IMR-90 (cell line): Measurements from ENCODE around the gene ZNF862. TPM values are rescaled to one million over a fixed set of nuclear protein-coding genes. Genes with fewer than 3 reads are reported as not detected.

Source experiments
- ATAC-seq: fragments of 200-7000 bp; cut with Tn5 transposase; 2 replicates; pipeline ENCODE4 v1.9.1; 2020; ENCODE audit warnings: low read depth, mild to moderate bottlenecking, moderate library complexity
- BruUV-seq: library from RNA; stranded (reverse); fragments of 400-500 nt; replicated peaks from 2 replicates; lab custom pipeline; 2021; lab: Mats Ljungman, UMichigan
- CTCF ChIA-PET: fragments of 300-600 bp; formaldehyde crosslinking; extraction: SDS; loops from one replicate; lab custom pipeline; 2021; ENCODE audit warnings: antibody characterized with exemption; lab: Yijun Ruan, JAX
- POLR2A ChIA-PET: fragments of 300-600 bp; sonication (Branson Sonifier 250); formaldehyde crosslinking; loops from one replicate; lab custom pipeline; 2022; ENCODE audit warnings: antibody characterized with exemption; ENCODE audit not compliant: unreplicated experiment; lab: Charles Lee
- DNase-seq: peaks from one replicate; pipeline ENCODE4 v3.0.0; 2013
- H2AFZ ChIP-seq: replicated peaks from 2 replicates; pipeline ENCODE3; 2013; ENCODE audit warnings: low read length, mild to moderate bottlenecking; ENCODE audit not compliant: poor library complexity
- H2AK5ac ChIP-seq: 2 replicates; pipeline ENCODE4 v1.6.1; 2013; ENCODE audit warnings: low read depth, low read length, inconsistent platforms
- H2AK9ac ChIP-seq: replicated peaks from 2 replicates; pipeline ENCODE3; 2013; ENCODE audit warnings: mild to moderate bottlenecking, low read depth, low read length, moderate library complexity; ENCODE audit not compliant: poor library complexity
- H2BK120ac ChIP-seq: 2 replicates; pipeline ENCODE4 v1.6.1; 2013; ENCODE audit warnings: low read depth, low read length, inconsistent platforms
- H2BK15ac ChIP-seq: 3 replicates; pipeline ENCODE4 v1.6.1; 2013; ENCODE audit warnings: low read depth, low read length, inconsistent platforms
- H2BK20ac ChIP-seq: 2 replicates; pipeline ENCODE4 v1.6.1; 2013; ENCODE audit warnings: low read depth, mild to moderate bottlenecking, inconsistent platforms, low read length, moderate library complexity
- H2BK5ac ChIP-seq: 2 replicates; pipeline ENCODE4 v1.6.1; 2013; ENCODE audit warnings: mild to moderate bottlenecking, low read depth, low read length, inconsistent platforms; ENCODE audit not compliant: poor library complexity, severe bottlenecking
- H3K14ac ChIP-seq: replicated peaks from 2 replicates; pipeline ENCODE4 v1.6.1; 2013; ENCODE audit warnings: low read depth, low read length, inconsistent platforms
- H3K18ac ChIP-seq: 2 replicates; pipeline ENCODE4 v1.6.1; 2013; ENCODE audit warnings: low read depth, low read length, control low read depth
- H3K23ac ChIP-seq: 2 replicates; pipeline ENCODE4 v1.6.1; 2013; ENCODE audit warnings: low read depth, low read length, inconsistent platforms
- H3K27ac ChIP-seq: 2 replicates; pipeline ENCODE4 v1.5.1; 2013; ENCODE audit warnings: mild to moderate bottlenecking, control low read depth, low read length; ENCODE audit not compliant: insufficient read depth
- H3K27me3 ChIP-seq: 2 replicates; pipeline ENCODE4 v1.6.1; 2013; ENCODE audit warnings: low read length; ENCODE audit not compliant: control insufficient read depth, insufficient read depth
- H3K36me3 ChIP-seq: 2 replicates; pipeline ENCODE4 v1.6.1; 2013; ENCODE audit warnings: low read length, mixed read lengths; ENCODE audit not compliant: control insufficient read depth, insufficient read depth
- H3K4ac ChIP-seq: 2 replicates; pipeline ENCODE4 v1.6.1; 2013; ENCODE audit warnings: low read depth, low read length, inconsistent platforms
- H3K4me1 ChIP-seq: 2 replicates; pipeline ENCODE4 v1.6.1; 2013; ENCODE audit warnings: low read length, mixed read lengths; ENCODE audit not compliant: control insufficient read depth, insufficient read depth
- H3K4me2 ChIP-seq: 2 replicates; pipeline ENCODE4 v1.6.1; 2013; ENCODE audit warnings: low read depth, mild to moderate bottlenecking, control low read depth, low read length, moderate library complexity
- H3K4me3 ChIP-seq: 2 replicates; pipeline ENCODE4 v1.5.1; 2013; ENCODE audit warnings: low read depth, mild to moderate bottlenecking, control low read depth, low read length, moderate library complexity; ENCODE audit not compliant: insufficient read depth
- H3K56ac ChIP-seq: 2 replicates; pipeline ENCODE4 v1.6.1; 2013; ENCODE audit warnings: low read length, inconsistent platforms; ENCODE audit not compliant: insufficient read depth; ENCODE audit errors: extremely low read depth
- H3K79me1 ChIP-seq, 2 experiments: 2 replicates each; pipeline ENCODE4 v1.6.1; 2013; ENCODE audit warnings: low read length in 2 of 2, inconsistent platforms in 1 of 2, low read depth in 1 of 2
- H3K9ac ChIP-seq: 2 replicates; pipeline ENCODE4 v1.6.1; 2013; ENCODE audit warnings: low read depth, low read length, control low read depth
- H3K9me1 ChIP-seq: 2 replicates; pipeline ENCODE4 v1.6.1; 2013; ENCODE audit warnings: low read length, inconsistent platforms; ENCODE audit not compliant: insufficient read depth
- H3K9me3 ChIP-seq: 2 replicates; pipeline ENCODE4 v1.6.1; 2013; ENCODE audit warnings: low read length; ENCODE audit not compliant: control insufficient read depth, insufficient read depth
- H4K20me1 ChIP-seq: 2 replicates; pipeline ENCODE4 v1.6.1; 2013; ENCODE audit warnings: low read length, inconsistent platforms; ENCODE audit not compliant: insufficient read depth
- H4K5ac ChIP-seq: 2 replicates; pipeline ENCODE4 v1.6.1; 2013; ENCODE audit warnings: mild to moderate bottlenecking, low read depth, low read length, control low read depth
- H4K8ac ChIP-seq, 2 experiments: 2 replicates each; pipeline ENCODE4 v1.6.1; 2013; ENCODE audit warnings: low read depth in 2 of 2, low read length in 2 of 2, control low read depth in 1 of 2, inconsistent platforms in 1 of 2
- H4K91ac ChIP-seq: 2 replicates; pipeline ENCODE4 v1.6.1; 2013; ENCODE audit warnings: low read depth, low read length, inconsistent platforms; ENCODE audit not compliant: insufficient read depth
- BHLHE40 ChIP-seq: fragments of 150-350 bp; IDR thresholded peaks from 2 replicates; pipeline ENCODE4 v1.6.1; 2016; ENCODE audit warnings: mild to moderate bottlenecking, low read depth, low read length
- FOS ChIP-seq: fragments of 150-350 bp; IDR thresholded peaks from 2 replicates; pipeline ENCODE4 v1.6.1; 2016; ENCODE audit warnings: low read depth, low read length
- MAFK ChIP-seq: IDR thresholded peaks from 2 replicates; pipeline ENCODE4 v1.6.1; 2012; ENCODE audit warnings: low read depth, low read length, improper control_type of control experiment
- MXI1 ChIP-seq: IDR thresholded peaks from 2 replicates; pipeline ENCODE4 v1.6.1; 2012; ENCODE audit warnings: low read depth, mild to moderate bottlenecking, low read length, moderate library complexity, borderline replicate concordance
- POLR2A ChIP-seq: IDR thresholded peaks from 2 replicates; pipeline ENCODE4 v1.6.1; 2012; ENCODE audit warnings: mild to moderate bottlenecking, low read depth, low read length
- RAD21 ChIP-seq: IDR thresholded peaks from 2 replicates; pipeline ENCODE4 v1.6.1; 2012; ENCODE audit warnings: low read length, improper control_type of control experiment
- RCOR1 ChIP-seq: IDR thresholded peaks from 2 replicates; pipeline ENCODE4 v1.6.1; 2012; ENCODE audit warnings: mild to moderate bottlenecking, low read length, improper control_type of control experiment; ENCODE audit not compliant: insufficient replicate concordance
- SMC3 ChIP-seq: fragments of 150-350 bp; IDR thresholded peaks from 2 replicates; pipeline ENCODE4 v1.6.1; 2016; ENCODE audit warnings: low read depth, mild to moderate bottlenecking, antibody characterized with exemption, low read length, moderate library complexity
- WGBS, 2 experiments: methylation state at CpG; one replicate each; pipeline versions ENCODE4 v1.1.5 to v1.1.7; 2013; ENCODE audit warnings: missing lambda C conversion rate in 2 of 2; ENCODE audit not compliant: insufficient read length in 1 of 2; ENCODE audit errors: extremely low coverage in 2 of 2; 5-methylcytosine and 5-hydroxymethylcytosine counted together
- dilution Hi-C: fragments of 300-500 bp; cut with HindIII; formaldehyde crosslinking; loops from one replicate; pipeline ENCODE4 v1.14.3; 2018; ENCODE audit warnings: low sequenced_read_pairs; ENCODE audit not compliant: unreplicated experiment
- in situ Hi-C: fragments of 300-500 bp; cut with MboI; formaldehyde crosslinking; loops from 3 replicates; pipeline ENCODE4 v1.14.3; 2019; ENCODE audit warnings: low sequenced_read_pairs, inconsistent platforms, mixed read lengths
- intact Hi-C: fragments of 100-400 bp; cut with micrococcal nuclease; formaldehyde crosslinking; loops from 2 replicates; pipeline ENCODE4 v1.10.0; 2022
- polyA plus RNA-seq, 3 experiments: library from polyadenylated mRNA; depleted of rRNA; stranded (reverse); fragments of >200 nt; gene quantifications; 2 replicates each; pipeline ENCODE4 v1.2.3, GENCODE V29; 2012; ENCODE audit warnings: low replicate concordance in 1 of 3
- total RNA-seq: library from RNA; depleted of rRNA; stranded (reverse); fragments of >200 nt; gene quantifications from 2 replicates; pipeline ENCODE4 v1.2.3, GENCODE V29; 2012
- TF ChIP-seq, protein P1 (sequence below): conservative IDR thresholded peaks from 2 replicates; pipeline ENCODE4 v1.5.1; 2012; ENCODE audit warnings: mild to moderate bottlenecking, low read depth, low read length, improper control_type of control experiment

ZNF862 gene
- total and polyA plus RNA-seq, 2 of the 4 experiments (the other 2 are of a cell fraction) = 5.9 to 10.8 TPM

GRCh38 chr7:149801816-149802215 lies 36.4 kb upstream of the ZNF862 start:
- Histone ChIP-seq H2BK15ac (no peak overlapping the region), H3K27ac (no peak overlapping the region), H3K79me1 (no peaks in the 10 kb centered on the region), H3K9ac (no peak overlapping the region), H2AFZ (no peak overlapping the region), H2BK5ac (no peak overlapping the region), H2AK5ac (no peak overlapping the region), H3K4ac (no peak overlapping the region), H3K36me3 (no peaks in the 10 kb centered on the region), H3K18ac (no peak overlapping the region), H3K9me1 (no peaks in the 10 kb centered on the region), H2BK20ac (no peak overlapping the region), H3K14ac (no peak overlapping the region), H4K5ac (no peak overlapping the region), H2AK9ac (no peak overlapping the region), H4K91ac (no peak overlapping the region), H2BK120ac (no peak overlapping the region), H3K9me3 (no peaks in the 10 kb centered on the region), H3K27me3 (peaks cover 5% of the 10 kb centered on the region; the same call in 1 of the 2 replicates), H3K23ac (no peak overlapping the region), H4K20me1 (no peaks in the 10 kb centered on the region), H3K4me2 (no peak overlapping the region), H3K56ac (no peak overlapping the region), H3K4me1 (no peaks in the 10 kb centered on the region), H3K4me3 (no peak overlapping the region), H4K8ac (no peak overlapping the region)
- intact Hi-C loops (no loop called here), dilution Hi-C loops (no loop called here), in situ Hi-C loops (no loop called here)
- ChIA-PET POLR2A (no interaction called here), CTCF (no interaction called here)
- TF ChIP-seq RAD21 (no peak), MXI1 (no peak), BHLHE40 (no peak), MAFK (no peak), POLR2A (no peak), SMC3 (no peak), RCOR1 (no peak), FOS (no peak)
- TF ChIP-seq, protein P1, sequence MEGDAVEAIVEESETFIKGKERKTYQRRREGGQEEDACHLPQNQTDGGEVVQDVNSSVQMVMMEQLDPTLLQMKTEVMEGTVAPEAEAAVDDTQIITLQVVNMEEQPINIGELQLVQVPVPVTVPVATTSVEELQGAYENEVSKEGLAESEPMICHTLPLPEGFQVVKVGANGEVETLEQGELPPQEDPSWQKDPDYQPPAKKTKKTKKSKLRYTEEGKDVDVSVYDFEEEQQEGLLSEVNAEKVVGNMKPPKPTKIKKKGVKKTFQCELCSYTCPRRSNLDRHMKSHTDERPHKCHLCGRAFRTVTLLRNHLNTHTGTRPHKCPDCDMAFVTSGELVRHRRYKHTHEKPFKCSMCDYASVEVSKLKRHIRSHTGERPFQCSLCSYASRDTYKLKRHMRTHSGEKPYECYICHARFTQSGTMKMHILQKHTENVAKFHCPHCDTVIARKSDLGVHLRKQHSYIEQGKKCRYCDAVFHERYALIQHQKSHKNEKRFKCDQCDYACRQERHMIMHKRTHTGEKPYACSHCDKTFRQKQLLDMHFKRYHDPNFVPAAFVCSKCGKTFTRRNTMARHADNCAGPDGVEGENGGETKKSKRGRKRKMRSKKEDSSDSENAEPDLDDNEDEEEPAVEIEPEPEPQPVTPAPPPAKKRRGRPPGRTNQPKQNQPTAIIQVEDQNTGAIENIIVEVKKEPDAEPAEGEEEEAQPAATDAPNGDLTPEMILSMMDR = no peak
- no TSS peak for BruUV-seq
- DNase-seq (no peak), ATAC-seq (no peak)
- WGBS, 2 experiments = 50% methylated on average over 2 of the region's 16 CpGs; no CpG with 5 or more reads in 1 of the 2 experiments
